Subcutaneous adipose tissue (tissue), 4 donors: Measurements from ENCODE around the gene PPP1R7. TPM values are rescaled to one million over a fixed set of nuclear protein-coding genes. Genes with fewer than 3 reads are reported as not detected.

Experiments used
- total RNA-seq, 4 donors: library from RNA; depleted of rRNA; stranded (reverse); fragments of >200 nt; gene quantifications; one replicate each; pipeline ENCODE4 v1.1.0, GENCODE V29; 2016
- TF ChIP-seq, protein P1 (sequence below): fragments of 450-650 bp; IDR thresholded peaks from one replicate; pipeline ENCODE4 v1.5.1; 2016; ENCODE audit warnings: low read depth, mild to moderate bottlenecking, control low read depth, antibody characterized with exemption, moderate library complexity

PPP1R7 gene, protein sequence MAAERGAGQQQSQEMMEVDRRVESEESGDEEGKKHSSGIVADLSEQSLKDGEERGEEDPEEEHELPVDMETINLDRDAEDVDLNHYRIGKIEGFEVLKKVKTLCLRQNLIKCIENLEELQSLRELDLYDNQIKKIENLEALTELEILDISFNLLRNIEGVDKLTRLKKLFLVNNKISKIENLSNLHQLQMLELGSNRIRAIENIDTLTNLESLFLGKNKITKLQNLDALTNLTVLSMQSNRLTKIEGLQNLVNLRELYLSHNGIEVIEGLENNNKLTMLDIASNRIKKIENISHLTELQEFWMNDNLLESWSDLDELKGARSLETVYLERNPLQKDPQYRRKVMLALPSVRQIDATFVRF
- total RNA-seq = 10 to 100 TPM; 38.8 to 48.1 (median 40.3) TPM

DNA sequence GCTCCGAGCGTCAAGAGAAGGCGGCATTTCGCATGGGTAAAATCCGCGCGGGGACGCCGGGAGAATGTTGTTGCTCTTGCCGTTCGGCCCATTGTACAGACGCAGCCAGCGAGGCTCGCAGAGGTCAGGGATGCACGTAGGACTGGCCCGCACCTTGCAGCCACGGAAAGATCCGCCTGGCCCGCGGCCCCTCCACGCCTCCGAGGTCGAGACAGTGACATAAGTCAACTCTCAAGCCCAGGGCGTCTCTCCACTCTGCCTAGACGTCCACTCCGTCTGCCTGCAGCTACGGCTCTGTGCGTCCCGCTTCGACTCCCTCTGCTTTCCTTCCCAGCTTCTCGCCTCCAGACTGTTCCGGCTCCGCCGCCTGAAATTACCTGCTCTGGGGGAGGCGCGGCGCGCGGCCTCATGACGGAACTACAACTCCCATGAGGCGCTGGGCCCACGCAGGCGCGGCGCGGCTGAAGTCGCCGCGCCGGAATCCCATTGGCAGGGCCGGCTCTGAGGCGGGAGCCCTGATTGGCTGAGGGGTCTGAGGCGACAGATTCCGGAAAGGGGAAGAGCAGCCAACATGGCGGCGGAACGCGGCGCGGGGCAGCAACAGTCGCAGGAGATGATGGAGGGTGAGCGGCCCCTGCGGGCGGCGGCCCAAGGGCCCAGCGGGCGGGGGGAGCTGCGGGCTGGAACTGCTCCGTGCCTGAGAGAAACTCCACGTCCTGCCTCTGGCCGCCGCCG lies at the start of gene PPP1R7:
TSS of gene PPP1R7 (plus strand) at position 543 of the 735 bp plus-strand sequence. CDS start at position 572, 29 bp downstream.
- TF ChIP-seq, protein P1, sequence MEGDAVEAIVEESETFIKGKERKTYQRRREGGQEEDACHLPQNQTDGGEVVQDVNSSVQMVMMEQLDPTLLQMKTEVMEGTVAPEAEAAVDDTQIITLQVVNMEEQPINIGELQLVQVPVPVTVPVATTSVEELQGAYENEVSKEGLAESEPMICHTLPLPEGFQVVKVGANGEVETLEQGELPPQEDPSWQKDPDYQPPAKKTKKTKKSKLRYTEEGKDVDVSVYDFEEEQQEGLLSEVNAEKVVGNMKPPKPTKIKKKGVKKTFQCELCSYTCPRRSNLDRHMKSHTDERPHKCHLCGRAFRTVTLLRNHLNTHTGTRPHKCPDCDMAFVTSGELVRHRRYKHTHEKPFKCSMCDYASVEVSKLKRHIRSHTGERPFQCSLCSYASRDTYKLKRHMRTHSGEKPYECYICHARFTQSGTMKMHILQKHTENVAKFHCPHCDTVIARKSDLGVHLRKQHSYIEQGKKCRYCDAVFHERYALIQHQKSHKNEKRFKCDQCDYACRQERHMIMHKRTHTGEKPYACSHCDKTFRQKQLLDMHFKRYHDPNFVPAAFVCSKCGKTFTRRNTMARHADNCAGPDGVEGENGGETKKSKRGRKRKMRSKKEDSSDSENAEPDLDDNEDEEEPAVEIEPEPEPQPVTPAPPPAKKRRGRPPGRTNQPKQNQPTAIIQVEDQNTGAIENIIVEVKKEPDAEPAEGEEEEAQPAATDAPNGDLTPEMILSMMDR = no peak

- TF ChIP-seq, protein P1 = no peak
Observed at GRCh38 chr2:241102239-241102803, 47.9 kb upstream of the PPP1R7 start, which contains the start of gene MTERF4. Gene MTERF4, minus strand, starts transcription at chr2:241102287. Its CDS starts 14 bp downstream, at chr2:241102273.

GRCh38 chr2:241103176-241103595 lies 47.1 kb upstream of the PPP1R7 start:
- TF ChIP-seq, protein P1 = no peak

DNA sequence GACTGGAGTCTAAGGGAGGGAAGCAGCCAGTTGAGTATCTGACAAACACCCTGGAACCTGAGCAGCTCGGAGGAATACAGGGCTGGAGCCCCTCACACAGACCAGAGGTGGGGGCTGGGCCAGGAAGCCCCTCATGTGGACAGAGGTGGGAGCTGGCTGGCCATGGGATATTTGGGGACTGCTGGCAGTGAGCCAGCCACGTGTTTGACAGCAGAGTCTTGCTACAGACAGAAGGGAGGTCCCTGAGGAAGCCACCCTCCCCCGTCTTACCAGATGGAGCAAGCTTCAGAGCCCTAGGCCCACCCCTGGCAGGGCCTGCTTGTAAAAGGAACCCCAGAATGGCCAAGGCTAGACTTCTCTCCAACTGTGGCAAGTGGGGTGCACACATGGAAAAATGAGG lies 44.6 kb upstream of the PPP1R7 start:
- TF ChIP-seq, protein P1 = no peak

DNA sequence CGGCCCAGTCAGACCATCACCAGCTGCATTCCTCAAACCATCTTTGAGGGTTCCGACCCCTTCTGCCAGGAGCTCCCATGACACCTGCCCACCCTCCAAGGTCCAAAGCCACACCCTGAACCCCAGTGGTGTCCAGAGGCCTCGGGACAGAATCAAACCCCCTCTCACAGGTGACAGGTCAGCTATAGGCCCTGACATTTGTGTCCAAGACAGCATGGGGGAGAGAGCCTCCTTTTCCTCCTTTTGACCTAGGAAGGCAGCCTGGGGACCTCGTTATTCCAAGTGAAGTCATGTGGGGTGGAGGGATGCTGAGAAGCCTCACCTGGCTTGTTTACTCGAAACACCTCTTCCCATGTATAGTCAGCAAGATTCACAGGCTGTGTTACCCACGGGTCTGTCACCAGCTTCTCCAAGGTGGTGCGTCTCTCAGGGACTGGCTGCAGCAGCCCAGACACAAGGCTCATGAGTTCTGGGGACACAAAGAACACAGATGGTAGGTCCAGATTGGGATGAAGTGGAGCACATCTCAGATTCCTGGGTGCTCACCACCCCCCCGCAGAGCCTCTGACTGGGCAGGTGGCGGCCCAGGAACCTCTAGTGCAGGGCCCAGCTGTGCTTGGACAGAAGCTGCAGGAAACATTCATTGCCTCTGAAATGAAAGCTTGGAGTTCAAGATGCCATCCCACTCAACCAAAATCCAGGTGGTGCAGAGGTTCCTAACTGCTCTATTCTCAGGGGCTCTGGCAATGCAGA lies 43.1 kb upstream of the PPP1R7 start:
- TF ChIP-seq, protein P1 = no peak

DNA sequence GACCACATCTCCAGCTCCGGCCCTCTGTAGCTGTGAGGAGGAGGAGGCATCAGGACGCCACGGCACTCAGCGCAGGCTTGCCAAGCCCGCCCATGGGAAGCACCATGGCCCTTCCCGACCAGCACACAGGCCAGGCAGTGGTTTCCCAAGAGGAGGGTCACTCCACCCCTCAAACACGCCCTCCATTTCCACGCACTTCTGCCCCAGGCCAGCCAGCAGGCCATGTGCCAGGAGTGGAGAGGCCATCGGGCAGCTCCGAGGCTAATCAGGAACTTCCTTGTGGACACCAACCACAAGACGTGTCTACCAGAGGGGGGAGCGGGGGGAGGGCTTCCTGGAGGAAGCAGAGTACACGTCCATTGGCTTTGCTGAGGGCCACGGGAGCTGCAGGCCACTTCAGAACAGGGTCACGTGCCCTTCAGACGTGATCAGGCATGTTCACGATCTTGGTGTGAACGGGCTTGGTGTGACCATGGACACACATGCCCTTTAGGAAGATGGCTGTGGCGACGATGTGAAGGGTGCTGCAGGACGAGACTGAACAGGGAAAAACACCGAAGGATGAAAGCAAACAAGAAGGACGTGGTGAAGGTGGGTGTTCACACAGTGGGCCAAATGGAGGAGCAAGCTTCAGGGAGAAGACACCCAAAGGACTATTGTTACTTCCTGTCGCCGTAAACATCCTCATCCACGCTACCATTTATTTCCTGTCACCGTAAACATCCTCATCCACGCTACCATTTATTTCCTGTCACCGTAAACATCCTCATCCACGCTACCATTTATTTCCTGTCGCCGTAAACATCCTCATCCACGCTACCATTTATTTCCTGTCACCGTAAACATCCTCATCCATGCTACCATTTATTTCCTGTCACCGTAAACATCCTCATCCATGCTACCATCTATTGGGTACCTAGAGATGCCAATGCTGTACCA lies 41.7 kb upstream of the PPP1R7 start:
- TF ChIP-seq, protein P1 = no peak
